Neural cell (in vitro differentiated cells): ENCODE data around the gene MRPS5. TPM values are rescaled to one million over a fixed set of nuclear protein-coding genes. Genes with fewer than 3 reads are reported as not detected.

Source experiments
- H2AFZ ChIP-seq: fragments of 200-600, 300-800 bp; sonication (generic), shearing (Covaris generic); 2 replicates; pipeline ENCODE4 v1.6.0; 2014; ENCODE audit warnings: low read depth, mild to moderate bottlenecking, antibody characterized with exemption, low read length, moderate library complexity
- H3F3A ChIP-seq: fragments of 200-600 bp; shearing (Covaris generic); 2 replicates; pipeline ENCODE4 v1.6.1; 2016; ENCODE audit warnings: mild to moderate bottlenecking, moderate library complexity, mixed read lengths, antibody characterized with exemption, low read length; ENCODE audit not compliant: insufficient read depth, poor library complexity, severe bottlenecking
- H3K27ac ChIP-seq: fragments of 200-600, 300-800 bp; sonication (generic), shearing (Covaris generic); 2 replicates; pipeline ENCODE4 v1.5.1; 2014; ENCODE audit warnings: mild to moderate bottlenecking, low read length, moderate library complexity
- H3K27me3 ChIP-seq: fragments of 300-800, 200-600 bp; sonication (generic), shearing (Covaris generic); 2 replicates; pipeline ENCODE4 v1.6.0; 2014; ENCODE audit warnings: mild to moderate bottlenecking, low read depth, low read length, moderate library complexity; ENCODE audit not compliant: insufficient read depth
- H3K36me3 ChIP-seq: fragments of 300-800, 200-600 bp; sonication (generic), shearing (Covaris generic); 2 replicates; pipeline ENCODE4 v1.5.1; 2014; ENCODE audit warnings: mild to moderate bottlenecking, antibody characterized with exemption, low read length, moderate library complexity; ENCODE audit not compliant: insufficient read depth
- H3K4me2 ChIP-seq: fragments of 300-800, 200-600 bp; sonication (generic), shearing (Covaris generic); 2 replicates; pipeline ENCODE4 v1.6.0; 2014; ENCODE audit warnings: mild to moderate bottlenecking, low read length
- H3K4me3 ChIP-seq: fragments of 300-800, 200-600 bp; sonication (generic), shearing (Covaris generic); 2 replicates; pipeline ENCODE4 v1.5.1; 2014; ENCODE audit warnings: mild to moderate bottlenecking, low read length, moderate library complexity
- H3K79me2 ChIP-seq: fragments of 200-600 bp; shearing (Covaris generic); replicated peaks from 2 replicates; pipeline ENCODE4 v1.6.0; 2014; ENCODE audit warnings: mild to moderate bottlenecking, low read length, moderate library complexity; ENCODE audit not compliant: insufficient read depth
- H3K9ac ChIP-seq: fragments of 300-800, 200-600 bp; sonication (generic), shearing (Covaris generic); 2 replicates; pipeline ENCODE4 v1.6.1; 2016; ENCODE audit warnings: mild to moderate bottlenecking, low read length, mixed read lengths
- H3K9me2 ChIP-seq: fragments of 200-600 bp; shearing (Covaris generic); 2 replicates; pipeline ENCODE4 v1.6.1; 2016; ENCODE audit warnings: mild to moderate bottlenecking, low read length, mixed read lengths; ENCODE audit not compliant: insufficient read depth
- H3K9me3 ChIP-seq: fragments of 200-600, 300-800 bp; sonication (generic), shearing (Covaris generic); 2 replicates; pipeline ENCODE4 v1.6.1; 2016; ENCODE audit warnings: mild to moderate bottlenecking, mixed run types, low read length, moderate library complexity, mixed read lengths
- H4K20me1 ChIP-seq: fragments of 200-600 bp; shearing (Covaris generic); 2 replicates; pipeline ENCODE4 v1.6.1; 2016; ENCODE audit warnings: mild to moderate bottlenecking, mixed run types; ENCODE audit not compliant: insufficient read depth
- CTCF ChIP-seq: fragments of 450-650 bp; IDR thresholded peaks from 2 replicates; pipeline ENCODE4 v1.5.1; 2014; ENCODE audit warnings: antibody characterized with exemption, mild to moderate bottlenecking, moderate library complexity; ENCODE audit not compliant: poor library complexity, severe bottlenecking
- EP300 ChIP-seq: fragments of 450-650 bp; conservative IDR thresholded peaks from 2 replicates; pipeline ENCODE4 v1.6.1; 2014; ENCODE audit warnings: antibody characterized with exemption, mild to moderate bottlenecking, moderate library complexity; ENCODE audit not compliant: poor library complexity, severe bottlenecking
- EZH2 ChIP-seq: fragments of 200-600, 300-800 bp; shearing (Covaris generic), sonication (generic); IDR thresholded peaks from 2 replicates; pipeline ENCODE4 v1.6.1; 2014; ENCODE audit warnings: antibody characterized with exemption, low read length, borderline replicate concordance, mild to moderate bottlenecking; ENCODE audit not compliant: insufficient read depth, poor library complexity, severe bottlenecking
- POLR2AphosphoS5 ChIP-seq: IDR thresholded peaks from 2 replicates; pipeline ENCODE4 v1.6.1; 2012
- RAD21 ChIP-seq: fragments of 450-650 bp; conservative IDR thresholded peaks from 2 replicates; pipeline ENCODE4 v1.6.1; 2014; ENCODE audit warnings: antibody characterized with exemption, mild to moderate bottlenecking, moderate library complexity
- REST ChIP-seq: IDR thresholded peaks from 2 replicates; pipeline ENCODE4 v1.6.1; 2012; ENCODE audit warnings: borderline replicate concordance
- SMC3 ChIP-seq: fragments of 450-650 bp; conservative IDR thresholded peaks from 2 replicates; pipeline ENCODE4 v1.6.1; 2014; ENCODE audit warnings: antibody characterized with exemption, mild to moderate bottlenecking, moderate library complexity; ENCODE audit not compliant: poor library complexity
- TAF1 ChIP-seq: IDR thresholded peaks from 2 replicates; pipeline ENCODE4 v1.6.1; 2012; ENCODE audit warnings: low read depth
- polyA plus RNA-seq: library from polyadenylated mRNA; depleted of rRNA; stranded (reverse); fragments of >200 nt; gene quantifications from 2 replicates; pipeline ENCODE4 v1.2.3, GENCODE V29; 2014

MRPS5 gene
- polyA plus RNA-seq, 1 donor from 2014 or later, result 167 TPM

GRCh38 chr2:95052804-95053479 is 68.7 kb downstream of the MRPS5 start:
- Histone ChIP-seq H3K9me3 (peaks cover 22% of the 10 kb centered on the region), H3K27ac (no peak overlapping the region)

GRCh38 chr2:95052307-95052706 is 69.3 kb downstream of the MRPS5 start:
- Histone ChIP-seq H3K27me3 (no peaks in the 10 kb centered on the region), H3K79me2 (no peaks in the 10 kb centered on the region), H2AFZ (no peak overlapping the region), H3F3A (no peaks in the 10 kb centered on the region), H4K20me1 (no peaks in the 10 kb centered on the region), H3K9me2 (no peaks in the 10 kb centered on the region), H3K9ac (no peak overlapping the region), H3K4me2 (no peak overlapping the region), H3K9me3 (peaks cover 22% of the 10 kb centered on the region), H3K4me3 (no peak overlapping the region), H3K27ac (no peak overlapping the region), H3K36me3 (no peaks in the 10 kb centered on the region)
- no peak for TF ChIP-seq EZH2

More at GRCh38 chr2:95052804-95053479, 68.7 kb downstream of the MRPS5 start:
- no peak for TF ChIP-seq TAF1
- no peak for TF ChIP-seq SMC3
- no peak for TF ChIP-seq RAD21
- TF ChIP-seq CTCF, result no peak
- no peak for TF ChIP-seq EP300
- no peak for TF ChIP-seq EZH2
- no peak for TF ChIP-seq REST
- Histone ChIP-seq H3K4me3 (no peak overlapping the region), H3K27me3 (no peaks in the 10 kb centered on the region), H3K36me3 (no peaks in the 10 kb centered on the region), H2AFZ (no peak overlapping the region), H4K20me1 (no peaks in the 10 kb centered on the region), H3K79me2 (no peaks in the 10 kb centered on the region), H3F3A (no peaks in the 10 kb centered on the region), H3K9me2 (no peaks in the 10 kb centered on the region), H3K4me2 (no peak overlapping the region), H3K9ac (no peak overlapping the region)

GRCh38 chr2:95051626-95052025 is 70.0 kb downstream of the MRPS5 start:
- no peak overlapping the region for H3K27ac ChIP-seq
- TF ChIP-seq EZH2 (no peak), POLR2AphosphoS5 (no peak), RAD21 (no peak)
- no peak overlapping the region for H2AFZ ChIP-seq

More at GRCh38 chr2:95051626-95052025, 70.0 kb downstream of the MRPS5 start:
- Histone ChIP-seq H3K9me3 (peaks cover 17% of the 10 kb centered on the region), H3K36me3 (no peaks in the 10 kb centered on the region), H3K9me2 (no peaks in the 10 kb centered on the region), H3K79me2 (no peaks in the 10 kb centered on the region), H3K9ac (no peak overlapping the region), H3K4me2 (no peak overlapping the region), H3K27me3 (no peaks in the 10 kb centered on the region), H3K4me3 (no peak overlapping the region), H3F3A (no peaks in the 10 kb centered on the region), H4K20me1 (no peaks in the 10 kb centered on the region)
